Measurements from ENCODE around the gene USP10. TPM values are rescaled to one million over a fixed set of nuclear protein-coding genes. Genes with fewer than 3 reads are reported as not detected.

The USP10 gene
- total and polyA plus RNA-seq, 2 donors (not counting 3 experiments of a cell fraction or from before 2014, with no cell fraction given) = 84.0 to 115 TPM

- ChIA-PET POLR2A (no interaction called here), CTCF (interaction anchor here (0.8 to 9.3 kb wide), 11 partner anchors 9 to 219 kb away, joined by 3 to 148 read pairs (median 7); partner anchors contain the start of gene MEAK7)
- Histone ChIP-seq H4K20me1 (replicated peaks; ENCODE audit: control insufficient read depth, extremely low read depth, insufficient read depth, low read length) (peaks cover 4% of the 10 kb centered on the region), H2AFZ (ENCODE audit: low read depth, low read length) (no peak overlapping the region), H3K79me2 (ENCODE audit: control insufficient read depth, insufficient read depth, low read length) (peaks cover 98% of the 10 kb centered on the region), H3K27me3 (ENCODE audit: control insufficient read depth in 2 of 2, insufficient read depth in 2 of 2, low read length in 2 of 2) (no peaks in the 10 kb centered on the region), H3K27ac (ENCODE audit: insufficient read depth, low read depth, low read length) (no peak overlapping the region), H3K4me1 (ENCODE audit: control insufficient read depth, extremely low read depth, insufficient read depth, low read length) (peaks cover 47% of the 10 kb centered on the region), H3K9me1 (replicated peaks; ENCODE audit: control insufficient read depth, extremely low read depth, insufficient read depth, low read length) (no peaks in the 10 kb centered on the region), H3K9me3 (replicated peaks; ENCODE audit: control insufficient read depth, insufficient read depth, low read length) (no peaks in the 10 kb centered on the region), H3K36me3 (ENCODE audit: control insufficient read depth in 2 of 2, extremely low read depth in 1 of 2, insufficient read depth in 2 of 2, low read length in 2 of 2) (no peaks in the 10 kb centered on the region), H3K4me3 (replicated peaks in 1 of 3; ENCODE audit: insufficient read depth in 1 of 3, low read depth in 1 of 3, low read length in 3 of 3) (no peak overlapping the region), H3K4me2 (ENCODE audit: insufficient read depth, low read length) (no peak overlapping the region), H3K9ac (replicated peaks; ENCODE audit: extremely low read depth, insufficient read depth, low read length) (no peak overlapping the region)
- TF ChIP-seq POLR2A (IDR thresholded peaks at IDR 0.05; ENCODE audit: low read depth, low read length) = no peak
- no peak for TF ChIP-seq MAX (IDR thresholded peaks at IDR 0.05; ENCODE audit: insufficient read depth, insufficient read length)
- no peak for TF ChIP-seq MYC (IDR thresholded peaks at IDR 0.05; ENCODE audit: low read depth, low read length)
- no peak for TF ChIP-seq FOS (IDR thresholded peaks at IDR 0.05; ENCODE audit: borderline replicate concordance, insufficient read depth, low read length)
- TF ChIP-seq GATA2 (IDR thresholded peaks at IDR 0.05; ENCODE audit: insufficient read depth, insufficient read length, low read depth, low read length) = no peak
- no peak for TF ChIP-seq CTCF (IDR thresholded peaks at IDR 0.05; ENCODE audit: extremely low read depth in 1 of 2, insufficient read depth in 1 of 2, low read depth in 1 of 2, low read length in 2 of 2)
- no peak for TF ChIP-seq POLR2AphosphoS5 (IDR thresholded peaks at IDR 0.05; ENCODE audit: insufficient read depth, low read depth, low read length)
- DNase-seq (ENCODE audit: low read depth, low spot score) = no peak
- intact Hi-C loops (cut with micrococcal nuclease) (no loop called here), dilution Hi-C loops (cut with MboI; ENCODE audit: extremely low pct_ligation_motif_present, low sequenced_read_pairs) (no loop called here)
- BruUV-seq (replicated peaks) = no TSS peak
- FAIRE-seq = no peak
These were observed 24.1 kb downstream of the USP10 start for GRCh38 chr16:84723906-84724305.

Measured in endothelial cell of umbilical vein (primary cell).